Liver (tissue), 9 donors: Measurements from ENCODE around the gene VN1R5. TPM values are rescaled to one million over a fixed set of nuclear protein-coding genes. Genes with fewer than 3 reads are reported as not detected.

ENCODE experiments used
- DNase-seq: peaks from one replicate; pipeline ENCODE4 v3.0.0-alpha.2; 2017; ENCODE audit warnings: low spot score
- H3K27ac ChIP-seq, 2 donors: one replicate each; pipeline ENCODE4 v1.7.0; 2013; ENCODE audit warnings: inconsistent platforms in 2 of 2, low read length in 2 of 2, control low read depth in 1 of 2, low read depth in 1 of 2, mild to moderate bottlenecking in 1 of 2
- H3K27me3 ChIP-seq, 4 donors: one replicate each; pipeline versions ENCODE4 v1.6.1 to v1.7.0; 2013; ENCODE audit warnings: low read length in 3 of 4, inconsistent platforms in 1 of 4, mild to moderate bottlenecking in 1 of 4, moderate library complexity in 1 of 4; ENCODE audit not compliant: control insufficient read depth in 4 of 4, insufficient read depth in 4 of 4
- H3K36me3 ChIP-seq, 4 donors: one replicate each; pipeline versions ENCODE4 v1.6.1 to v1.7.0; 2013; ENCODE audit warnings: low read length in 3 of 4, mild to moderate bottlenecking in 3 of 4, low read depth in 1 of 4, moderate library complexity in 1 of 4; ENCODE audit not compliant: control insufficient read depth in 4 of 4, insufficient read depth in 3 of 4
- H3K4me1 ChIP-seq, 4 donors: one replicate each; pipeline versions ENCODE4 v1.6.1 to v1.7.0; 2013; ENCODE audit warnings: low read length in 3 of 4, mild to moderate bottlenecking in 3 of 4, moderate library complexity in 1 of 4; ENCODE audit not compliant: control insufficient read depth in 4 of 4, insufficient read depth in 4 of 4
- H3K4me3 ChIP-seq, 3 donors: one replicate each; pipeline versions ENCODE4 v1.6.1 to v1.7.0; 2013; ENCODE audit warnings: low read length in 3 of 3, control low read depth in 1 of 3, low read depth in 1 of 3, mild to moderate bottlenecking in 1 of 3
- H3K9ac ChIP-seq, 2 donors: one replicate each; pipeline ENCODE4 v1.7.0; 2013; ENCODE audit warnings: low read length in 2 of 2, mild to moderate bottlenecking in 2 of 2, moderate library complexity in 2 of 2, control low read depth in 1 of 2, low read depth in 1 of 2
- H3K9me3 ChIP-seq, 4 donors: one replicate each; pipeline versions ENCODE4 v1.6.1 to v1.7.0; 2013; ENCODE audit warnings: low read length in 3 of 4; ENCODE audit not compliant: control insufficient read depth in 4 of 4
- EGR1 ChIP-seq, 2 donors: IDR thresholded peaks; 2 replicates each; pipeline ENCODE4 v1.6.1; 2016 to 2018; ENCODE audit warnings: antibody characterized with exemption in 2 of 2, low read depth in 2 of 2
- FOXA1 ChIP-seq: IDR thresholded peaks from 2 replicates; pipeline ENCODE4 v1.6.1; 2016; ENCODE audit warnings: antibody characterized with exemption
- GABPA ChIP-seq, 2 donors: IDR thresholded peaks in 1 of 2; conservative IDR thresholded peaks in 1 of 2; 2 replicates each; pipeline ENCODE4 v1.6.1; 2016; ENCODE audit warnings: antibody characterized with exemption in 2 of 2, mild to moderate bottlenecking in 1 of 2, moderate library complexity in 1 of 2
- HNF4A ChIP-seq, 2 donors: conservative IDR thresholded peaks; 2 replicates each; pipeline ENCODE4 v1.6.1; 2016; ENCODE audit warnings: antibody characterized with exemption in 2 of 2, mild to moderate bottlenecking in 2 of 2
- HNF4G ChIP-seq: IDR thresholded peaks from 2 replicates; pipeline ENCODE4 v1.6.1; 2016; ENCODE audit warnings: antibody characterized with exemption
- JUND ChIP-seq, 2 donors: IDR thresholded peaks; 2 replicates each; pipeline ENCODE4 v1.6.1; 2016; ENCODE audit warnings: antibody characterized with exemption in 2 of 2
- NR2F2 ChIP-seq: IDR thresholded peaks from 2 replicates; pipeline ENCODE4 v1.6.1; 2016; ENCODE audit warnings: antibody characterized with exemption
- RAD21 ChIP-seq, 2 donors: IDR thresholded peaks; 2 replicates each; pipeline ENCODE4 v1.6.1; 2016; ENCODE audit warnings: antibody characterized with exemption in 2 of 2, mild to moderate bottlenecking in 2 of 2
- RXRA ChIP-seq, 2 donors: IDR thresholded peaks; 2 replicates each; pipeline ENCODE4 v1.6.1; 2017 to 2018; ENCODE audit warnings: antibody characterized with exemption in 2 of 2, mild to moderate bottlenecking in 1 of 2
- SP1 ChIP-seq: IDR thresholded peaks from 2 replicates; pipeline ENCODE4 v1.6.1; 2018; ENCODE audit warnings: antibody characterized with exemption, mild to moderate bottlenecking
- TAF1 ChIP-seq: conservative IDR thresholded peaks from 2 replicates; pipeline ENCODE4 v1.6.1; 2016; ENCODE audit warnings: antibody characterized with exemption, mild to moderate bottlenecking
- YY1 ChIP-seq: IDR thresholded peaks from 2 replicates; pipeline ENCODE4 v1.6.1; 2016; ENCODE audit warnings: antibody characterized with exemption, mild to moderate bottlenecking
- WGBS: extraction: QIAGEN DNeasy Blood & Tissue Kit; methylation state at CpG from one replicate; pipeline ENCODE4 v1.1.7; 2013; 5-methylcytosine and 5-hydroxymethylcytosine counted together
- polyA plus RNA-seq, 2 donors: library from polyadenylated mRNA; stranded (reverse) in 1 of 2; unstranded in 1 of 2; fragments of 200-250 nt in 1 of 2; fragments of >200 nt in 1 of 2; fragmentation: Nextera tagmentation in 1 of 2; extraction: Ambion mirVana in 1 of 2; gene quantifications; one replicate each; pipeline versions ENCODE4 v1.2.1 to v1.2.3, GENCODE V29; 2013 to 2015
- total RNA-seq, 2 donors: library from RNA; depleted of rRNA; stranded (reverse); fragments of >200 nt; gene quantifications; one replicate each; pipeline ENCODE4 v1.2.3, GENCODE V29; 2014
- TF ChIP-seq, protein P1 (sequence below): IDR thresholded peaks from 2 replicates; pipeline ENCODE4 v1.6.1; 2016; ENCODE audit warnings: antibody characterized with exemption
- TF ChIP-seq, protein P2 (sequence below): IDR thresholded peaks from 2 replicates; pipeline ENCODE4 v1.6.1; 2016; ENCODE audit warnings: antibody characterized with exemption
- TF ChIP-seq, protein P3 (sequence below): IDR thresholded peaks from 2 replicates; pipeline ENCODE4 v1.6.1; 2016; ENCODE audit warnings: antibody characterized with exemption
- TF ChIP-seq, protein P4 (sequence below): fragments of 150-350 bp; IDR thresholded peaks from 2 replicates; pipeline ENCODE4 v1.5.1; 2017; ENCODE audit warnings: improper control_type of control experiment, low read depth, low read length; ENCODE audit not compliant: missing input control
- TF ChIP-seq, protein P5 (sequence below): IDR thresholded peaks from 2 replicates; pipeline ENCODE4 v1.6.1; 2016; ENCODE audit warnings: antibody characterized with exemption, mild to moderate bottlenecking
- donor health status: healthy.
- donor health status: healthy.
- donor health status: healthy.
- donor health status: healthy.
- donor health status: healthy.

Gene VN1R5
- total and polyA plus RNA-seq, 4 donors, result not detected

DNA sequence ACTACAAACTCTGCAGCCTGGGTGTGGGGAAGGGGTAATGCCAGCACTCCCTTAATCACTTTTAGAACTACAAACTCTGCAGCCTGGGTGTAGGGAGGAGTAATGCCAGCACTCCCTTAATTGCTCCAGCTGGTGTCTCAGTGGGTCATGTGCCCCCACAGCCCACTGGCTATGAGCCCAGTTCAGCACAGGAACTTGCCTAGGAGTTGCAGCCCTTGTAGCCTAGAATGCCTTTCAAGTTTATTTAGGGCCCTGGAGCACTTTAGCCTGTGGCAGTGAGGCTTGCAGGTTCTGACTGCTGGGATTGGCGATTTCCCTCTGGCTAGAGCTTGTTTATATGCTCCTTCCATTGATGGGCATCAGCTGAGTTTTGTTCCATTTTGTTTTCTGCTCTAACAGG, 17.1 kb downstream of the VN1R5 start:
- Histone ChIP-seq H3K27me3 (no peaks in the 10 kb centered on the region), H3K4me3 (peak overlapping the region in 1 of 3 donors; percentile 18), H3K9me3 (peaks cover 0 to 7% (median 2%) of the 10 kb centered on the region in 4 donors), H3K27ac (no peak overlapping the region), H3K9ac (no peak overlapping the region), H3K36me3 (peaks cover 0 to 1% (median 0%) of the 10 kb centered on the region in 4 donors), H3K4me1 (peaks cover 0 to 2% (median 0%) of the 10 kb centered on the region in 4 donors)
- 62% methylated on average over 1 of the region's 1 CpG for WGBS
- TF ChIP-seq JUND (IDR thresholded peaks at IDR 0.05), result no peak
- no peak for TF ChIP-seq FOXA1
- TF ChIP-seq NR2F2, result no peak
- no peak for TF ChIP-seq TAF1
- no peak for TF ChIP-seq RAD21 (IDR thresholded peaks at IDR 0.05)
- no peak for TF ChIP-seq GABPA (IDR thresholded peaks at IDR 0.05 in 1 of 2, conservative IDR thresholded peaks at IDR 0.05 in 1 of 2)
- TF ChIP-seq, protein P1, sequence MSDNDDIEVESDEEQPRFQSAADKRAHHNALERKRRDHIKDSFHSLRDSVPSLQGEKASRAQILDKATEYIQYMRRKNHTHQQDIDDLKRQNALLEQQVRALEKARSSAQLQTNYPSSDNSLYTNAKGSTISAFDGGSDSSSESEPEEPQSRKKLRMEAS, result no peak
- TF ChIP-seq SP1, result no peak
- no peak for DNase-seq

DNA sequence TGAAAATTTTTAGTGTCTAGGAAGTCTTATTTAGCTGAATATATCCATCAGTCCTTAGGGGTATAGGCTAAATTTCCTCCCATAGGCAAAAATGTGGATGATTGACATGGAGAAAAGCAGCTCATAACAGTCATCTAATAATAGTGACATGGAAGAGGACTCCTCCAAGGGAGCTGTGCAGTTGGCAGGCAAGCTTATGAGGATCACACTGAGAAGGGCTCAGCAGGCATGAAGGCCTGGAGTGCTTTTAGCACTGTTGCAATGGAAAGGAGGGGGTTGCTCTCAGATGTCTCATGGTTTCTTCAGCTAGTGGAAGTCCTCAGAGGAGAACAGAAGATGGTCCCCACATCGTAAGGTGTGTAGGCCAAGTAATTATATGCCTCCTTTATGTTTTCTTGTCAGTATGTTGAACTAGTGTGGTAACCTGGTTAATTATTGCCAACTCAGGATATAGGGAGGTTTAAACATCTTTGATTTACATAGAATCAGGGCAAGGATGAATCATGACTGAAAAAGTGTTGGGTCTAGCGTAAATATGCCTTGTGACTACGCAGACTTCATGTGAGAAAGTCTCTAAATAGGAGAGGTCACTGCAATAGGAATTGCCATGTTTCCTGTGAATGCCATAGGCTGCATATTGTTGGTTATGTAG, 18.9 kb downstream of the VN1R5 start:
- Histone ChIP-seq H3K4me1 (no peaks in the 10 kb centered on the region), H3K4me3 (no peak overlapping the region), H3K9me3 (peaks cover 0 to 7% (median 2%) of the 10 kb centered on the region in 4 donors), H3K27me3 (no peaks in the 10 kb centered on the region), H3K9ac (no peak overlapping the region), H3K27ac (no peak overlapping the region), H3K36me3 (peaks cover 0 to 1% (median 0%) of the 10 kb centered on the region in 4 donors)
- no peak for DNase-seq
- TF ChIP-seq HNF4G, result no peak
- TF ChIP-seq NR2F2, result no peak
- TF ChIP-seq FOXA1, result no peak
- TF ChIP-seq, protein P1, result no peak
- no peak for TF ChIP-seq RAD21 (IDR thresholded peaks at IDR 0.05)
- TF ChIP-seq GABPA (IDR thresholded peaks at IDR 0.05 in 1 of 2, conservative IDR thresholded peaks at IDR 0.05 in 1 of 2), result no peak
- TF ChIP-seq, protein P2, sequence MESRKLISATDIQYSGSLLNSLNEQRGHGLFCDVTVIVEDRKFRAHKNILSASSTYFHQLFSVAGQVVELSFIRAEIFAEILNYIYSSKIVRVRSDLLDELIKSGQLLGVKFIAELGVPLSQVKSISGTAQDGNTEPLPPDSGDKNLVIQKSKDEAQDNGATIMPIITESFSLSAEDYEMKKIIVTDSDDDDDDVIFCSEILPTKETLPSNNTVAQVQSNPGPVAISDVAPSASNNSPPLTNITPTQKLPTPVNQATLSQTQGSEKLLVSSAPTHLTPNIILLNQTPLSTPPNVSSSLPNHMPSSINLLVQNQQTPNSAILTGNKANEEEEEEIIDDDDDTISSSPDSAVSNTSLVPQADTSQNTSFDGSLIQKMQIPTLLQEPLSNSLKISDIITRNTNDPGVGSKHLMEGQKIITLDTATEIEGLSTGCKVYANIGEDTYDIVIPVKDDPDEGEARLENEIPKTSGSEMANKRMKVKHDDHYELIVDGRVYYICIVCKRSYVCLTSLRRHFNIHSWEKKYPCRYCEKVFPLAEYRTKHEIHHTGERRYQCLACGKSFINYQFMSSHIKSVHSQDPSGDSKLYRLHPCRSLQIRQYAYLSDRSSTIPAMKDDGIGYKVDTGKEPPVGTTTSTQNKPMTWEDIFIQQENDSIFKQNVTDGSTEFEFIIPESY, result no peak
- TF ChIP-seq EGR1 (IDR thresholded peaks at IDR 0.05; ENCODE audit: low read depth in 2 of 2), result no peak
- no peak for TF ChIP-seq JUND (IDR thresholded peaks at IDR 0.05)
- TF ChIP-seq, protein P3, sequence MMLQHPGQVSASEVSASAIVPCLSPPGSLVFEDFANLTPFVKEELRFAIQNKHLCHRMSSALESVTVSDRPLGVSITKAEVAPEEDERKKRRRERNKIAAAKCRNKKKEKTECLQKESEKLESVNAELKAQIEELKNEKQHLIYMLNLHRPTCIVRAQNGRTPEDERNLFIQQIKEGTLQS, result no peak
- no peak for TF ChIP-seq HNF4A (conservative IDR thresholded peaks at IDR 0.05)
- TF ChIP-seq, protein P4, sequence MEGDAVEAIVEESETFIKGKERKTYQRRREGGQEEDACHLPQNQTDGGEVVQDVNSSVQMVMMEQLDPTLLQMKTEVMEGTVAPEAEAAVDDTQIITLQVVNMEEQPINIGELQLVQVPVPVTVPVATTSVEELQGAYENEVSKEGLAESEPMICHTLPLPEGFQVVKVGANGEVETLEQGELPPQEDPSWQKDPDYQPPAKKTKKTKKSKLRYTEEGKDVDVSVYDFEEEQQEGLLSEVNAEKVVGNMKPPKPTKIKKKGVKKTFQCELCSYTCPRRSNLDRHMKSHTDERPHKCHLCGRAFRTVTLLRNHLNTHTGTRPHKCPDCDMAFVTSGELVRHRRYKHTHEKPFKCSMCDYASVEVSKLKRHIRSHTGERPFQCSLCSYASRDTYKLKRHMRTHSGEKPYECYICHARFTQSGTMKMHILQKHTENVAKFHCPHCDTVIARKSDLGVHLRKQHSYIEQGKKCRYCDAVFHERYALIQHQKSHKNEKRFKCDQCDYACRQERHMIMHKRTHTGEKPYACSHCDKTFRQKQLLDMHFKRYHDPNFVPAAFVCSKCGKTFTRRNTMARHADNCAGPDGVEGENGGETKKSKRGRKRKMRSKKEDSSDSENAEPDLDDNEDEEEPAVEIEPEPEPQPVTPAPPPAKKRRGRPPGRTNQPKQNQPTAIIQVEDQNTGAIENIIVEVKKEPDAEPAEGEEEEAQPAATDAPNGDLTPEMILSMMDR, result no peak
- TF ChIP-seq RXRA (IDR thresholded peaks at IDR 0.05), result no peak
- TF ChIP-seq TAF1, result no peak
- no peak for TF ChIP-seq YY1
- TF ChIP-seq, protein P5, sequence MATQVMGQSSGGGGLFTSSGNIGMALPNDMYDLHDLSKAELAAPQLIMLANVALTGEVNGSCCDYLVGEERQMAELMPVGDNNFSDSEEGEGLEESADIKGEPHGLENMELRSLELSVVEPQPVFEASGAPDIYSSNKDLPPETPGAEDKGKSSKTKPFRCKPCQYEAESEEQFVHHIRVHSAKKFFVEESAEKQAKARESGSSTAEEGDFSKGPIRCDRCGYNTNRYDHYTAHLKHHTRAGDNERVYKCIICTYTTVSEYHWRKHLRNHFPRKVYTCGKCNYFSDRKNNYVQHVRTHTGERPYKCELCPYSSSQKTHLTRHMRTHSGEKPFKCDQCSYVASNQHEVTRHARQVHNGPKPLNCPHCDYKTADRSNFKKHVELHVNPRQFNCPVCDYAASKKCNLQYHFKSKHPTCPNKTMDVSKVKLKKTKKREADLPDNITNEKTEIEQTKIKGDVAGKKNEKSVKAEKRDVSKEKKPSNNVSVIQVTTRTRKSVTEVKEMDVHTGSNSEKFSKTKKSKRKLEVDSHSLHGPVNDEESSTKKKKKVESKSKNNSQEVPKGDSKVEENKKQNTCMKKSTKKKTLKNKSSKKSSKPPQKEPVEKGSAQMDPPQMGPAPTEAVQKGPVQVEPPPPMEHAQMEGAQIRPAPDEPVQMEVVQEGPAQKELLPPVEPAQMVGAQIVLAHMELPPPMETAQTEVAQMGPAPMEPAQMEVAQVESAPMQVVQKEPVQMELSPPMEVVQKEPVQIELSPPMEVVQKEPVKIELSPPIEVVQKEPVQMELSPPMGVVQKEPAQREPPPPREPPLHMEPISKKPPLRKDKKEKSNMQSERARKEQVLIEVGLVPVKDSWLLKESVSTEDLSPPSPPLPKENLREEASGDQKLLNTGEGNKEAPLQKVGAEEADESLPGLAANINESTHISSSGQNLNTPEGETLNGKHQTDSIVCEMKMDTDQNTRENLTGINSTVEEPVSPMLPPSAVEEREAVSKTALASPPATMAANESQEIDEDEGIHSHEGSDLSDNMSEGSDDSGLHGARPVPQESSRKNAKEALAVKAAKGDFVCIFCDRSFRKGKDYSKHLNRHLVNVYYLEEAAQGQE, result no peak
- WGBS, result 81% methylated on average over 3 of the region's 3 CpGs
